ENCODE measurements around the gene SLC25A26.

Gene SLC25A26

GRCh38 chr3:66365080-66365479 lies 144.3 kb downstream of the SLC25A26 start:
- DNase-seq (ENCODE audit: low read depth): no peak
- TF ChIP-seq CTCF (conservative IDR thresholded peaks at IDR 0.05; ENCODE audit: low read depth, low read length): no peak
- no peak overlapping the region for H3K4me3 ChIP-seq (ENCODE audit: low read length)

- DNase-seq (ENCODE audit: low read depth): no peak
- TF ChIP-seq CTCF (conservative IDR thresholded peaks at IDR 0.05; ENCODE audit: low read depth, low read length): no peak
- no peak overlapping the region for H3K4me3 ChIP-seq (ENCODE audit: low read length)
Observed at GRCh38 chr3:66366747-66367146, 145.9 kb downstream of the SLC25A26 start.

GRCh38 chr3:66367979-66368378 lies 147.2 kb downstream of the SLC25A26 start:
- no peak for DNase-seq (ENCODE audit: low read depth)
- H3K4me3 ChIP-seq (ENCODE audit: low read length): no peak overlapping the region
- no peak for TF ChIP-seq CTCF (conservative IDR thresholded peaks at IDR 0.05; ENCODE audit: low read depth, low read length)

- TF ChIP-seq CTCF (conservative IDR thresholded peaks at IDR 0.05; ENCODE audit: low read depth, low read length): no peak
- no peak for DNase-seq (ENCODE audit: low read depth)
- H3K4me3 ChIP-seq (ENCODE audit: low read length): no peak overlapping the region
Observed at GRCh38 chr3:66370179-66370578, 149.4 kb downstream of the SLC25A26 start.

GRCh38 chr3:66371432-66371831 lies 150.6 kb downstream of the SLC25A26 start:
- DNase-seq (ENCODE audit: low read depth): no peak
- H3K4me3 ChIP-seq (ENCODE audit: low read length): no peak overlapping the region
- no peak for TF ChIP-seq CTCF (conservative IDR thresholded peaks at IDR 0.05; ENCODE audit: low read depth, low read length)

- no peak overlapping the region for H3K4me3 ChIP-seq (ENCODE audit: low read length)
- TF ChIP-seq CTCF (conservative IDR thresholded peaks at IDR 0.05; ENCODE audit: low read depth, low read length): peak; percentile 49
- no peak for DNase-seq (ENCODE audit: low read depth)
Observed at GRCh38 chr3:66372681-66373350, 152.0 kb downstream of the SLC25A26 start.

- DNase-seq (ENCODE audit: low read depth): peak; percentile 78
- no peak overlapping the region for H3K4me3 ChIP-seq (ENCODE audit: low read length)
- no peak for TF ChIP-seq CTCF (conservative IDR thresholded peaks at IDR 0.05; ENCODE audit: low read depth, low read length)
Observed at GRCh38 chr3:66376568-66376967, 155.8 kb downstream of the SLC25A26 start.

Measured in retinal pigment epithelial cell (primary cell).